BE2C (cell line): ENCODE measurements around the gene CCDC87.

Source experiments
- DNase-seq: peaks from one replicate; pipeline ENCODE4 v3.0.0-alpha.2; 2020
- H3K27me3 ChIP-seq: fragments of 250-450 bp; sonication (Bioruptor Pico); 2 replicates; pipeline ENCODE4 v1.5.1; 2020; ENCODE audit warnings: mild to moderate bottlenecking
- H3K36me3 ChIP-seq: fragments of 250-450 bp; sonication (Bioruptor Pico); 2 replicates; pipeline ENCODE4 v1.5.1; 2020; ENCODE audit warnings: mild to moderate bottlenecking
- H3K4me1 ChIP-seq: fragments of 250-450 bp; sonication (Bioruptor Pico); 2 replicates; pipeline ENCODE4 v1.5.1; 2020
- H3K4me3 ChIP-seq: 2 replicates; pipeline ENCODE4 v1.5.1; 2011; ENCODE audit warnings: low read depth, low read length
- H3K9me3 ChIP-seq: fragments of 250-450 bp; sonication (Bioruptor Pico); 2 replicates; pipeline ENCODE4 v1.5.1; 2020
- CTCF ChIP-seq: IDR thresholded peaks from 2 replicates; pipeline ENCODE4 v1.5.1; 2012; ENCODE audit warnings: mild to moderate bottlenecking, low read depth, low read length

CCDC87 gene

GRCh38 chr11:66570079-66570849 lies 22.6 kb downstream of the CCDC87 start:
- no peaks in the 10 kb centered on the region for H3K36me3 ChIP-seq
- no peaks in the 10 kb centered on the region for H3K4me1 ChIP-seq
- H3K4me3 ChIP-seq, result no peak overlapping the region
- DNase-seq, result no peak
- H3K9me3 ChIP-seq, result no peaks in the 10 kb centered on the region
- no peak for TF ChIP-seq CTCF
- H3K27me3 ChIP-seq, result peaks cover 5% of the 10 kb centered on the region

DNA sequence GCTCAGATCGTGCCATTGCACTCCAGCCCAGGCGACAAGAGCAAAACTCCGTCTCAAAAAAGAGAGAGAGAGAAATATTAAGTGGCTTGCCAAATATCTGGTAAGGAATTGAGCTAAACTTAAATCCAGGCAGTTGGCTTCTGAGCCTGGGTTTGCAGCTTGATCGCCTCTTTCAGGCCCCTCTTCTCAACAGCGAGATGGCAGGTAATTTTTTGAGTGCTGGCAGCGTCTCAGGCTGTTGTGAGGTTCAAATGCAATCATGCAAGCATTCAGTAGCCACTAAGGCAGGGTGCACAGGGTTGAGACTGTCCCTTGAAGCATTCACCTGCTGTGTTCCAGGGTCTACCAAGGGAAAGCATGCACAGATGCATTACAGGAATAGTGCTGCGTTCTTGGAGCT lies 23.8 kb downstream of the CCDC87 start:
- Histone ChIP-seq H3K4me3 (no peak overlapping the region), H3K36me3 (no peaks in the 10 kb centered on the region), H3K4me1 (no peaks in the 10 kb centered on the region), H3K9me3 (no peaks in the 10 kb centered on the region), H3K27me3 (no peaks in the 10 kb centered on the region)
- DNase-seq, result no peak
- no peak for TF ChIP-seq CTCF

DNA sequence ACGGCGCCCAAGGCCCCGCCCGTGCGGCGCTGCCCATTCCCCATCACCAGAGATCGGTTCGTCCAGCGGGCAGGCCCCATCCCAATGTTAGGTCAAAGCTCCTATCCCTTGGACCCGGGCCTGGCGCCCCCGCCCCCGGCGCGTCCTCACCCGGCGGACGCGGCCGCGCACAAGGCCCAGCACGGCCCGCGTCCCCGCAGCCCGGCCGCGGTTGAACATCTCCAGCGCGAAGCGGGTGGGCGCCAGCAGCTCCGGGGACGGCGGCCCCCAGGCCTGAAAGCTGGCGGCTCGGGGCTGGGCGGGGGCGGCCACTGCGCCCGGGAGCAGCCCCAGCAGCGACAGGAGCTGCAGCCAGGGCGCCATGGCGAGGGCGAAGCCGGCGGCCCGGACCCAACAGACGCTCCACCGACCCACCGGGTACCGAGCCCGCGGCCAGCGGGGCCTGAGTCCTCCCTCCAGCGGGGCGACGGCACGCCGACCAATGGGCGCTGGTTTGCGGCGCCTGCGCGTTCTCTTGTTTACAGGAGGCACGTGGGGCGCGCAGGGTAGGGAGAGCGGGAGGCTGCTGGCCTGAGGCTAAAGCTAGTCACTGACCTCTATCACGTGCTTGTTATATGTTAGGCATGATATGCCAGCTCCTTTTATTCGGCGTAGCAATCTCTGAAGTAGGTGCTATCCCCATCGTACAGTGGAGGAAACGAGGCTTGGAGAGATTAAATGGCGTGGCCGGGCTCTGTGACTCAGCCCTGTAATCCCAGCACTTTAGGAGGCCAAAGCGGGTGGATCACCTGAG lies 24.5 kb downstream of the CCDC87 start, which contains the start of gene CTSF:
Gene CTSF (minus strand): TSS at position 483 of the 793 bp plus-strand sequence. CDS start 120 bp downstream, at position 363.
- TF ChIP-seq CTCF, result no peak
- Histone ChIP-seq H3K27me3 (no peaks in the 10 kb centered on the region), H3K4me3 (peak within 1 kb of the TSS; percentile 51), H3K4me1 (no peaks in the 10 kb centered on the region), H3K9me3 (no peaks in the 10 kb centered on the region), H3K36me3 (no peaks in the 10 kb centered on the region)
- DNase-seq, result peak; percentile 92

- DNase-seq, result no peak
- H3K27me3 ChIP-seq, result no peaks in the 10 kb centered on the region
- H3K36me3 ChIP-seq, result no peaks in the 10 kb centered on the region
- TF ChIP-seq CTCF, result no peak
- H3K9me3 ChIP-seq, result no peaks in the 10 kb centered on the region
- peak overlapping the region; percentile 51 for H3K4me3 ChIP-seq
- no peaks in the 10 kb centered on the region for H3K4me1 ChIP-seq
These were observed 25.1 kb downstream of the CCDC87 start for GRCh38 chr11:66567787-66568123.

- no peaks in the 10 kb centered on the region for H3K9me3 ChIP-seq
- TF ChIP-seq CTCF, result no peak
- no peak for DNase-seq
- no peak overlapping the region for H3K4me3 ChIP-seq
- no peaks in the 10 kb centered on the region for H3K36me3 ChIP-seq
- no peaks in the 10 kb centered on the region for H3K4me1 ChIP-seq
- no peaks in the 10 kb centered on the region for H3K27me3 ChIP-seq
These were observed 26.6 kb downstream of the CCDC87 start for GRCh38 chr11:66566221-66566620.

- H3K4me3 ChIP-seq, result no peak overlapping the region
- no peaks in the 10 kb centered on the region for H3K4me1 ChIP-seq
- no peaks in the 10 kb centered on the region for H3K27me3 ChIP-seq
- H3K36me3 ChIP-seq, result no peaks in the 10 kb centered on the region
- no peak for DNase-seq
- no peaks in the 10 kb centered on the region for H3K9me3 ChIP-seq
- TF ChIP-seq CTCF, result no peak
These were observed 27.9 kb downstream of the CCDC87 start for GRCh38 chr11:66564984-66565383.
